HG02798 (cell line): ENCODE measurements around the gene MESP1.
A peak's percentile ranks its signal among the peaks of the same experiment; 100 is the strongest.
"Not testable (repeated sequence)": the region's sequence is repeated elsewhere in the genome, so short reads cannot be mapped to it uniquely, and the experiment has no call there.

Experiments used
- ATAC-seq: cut with Tn5 transposase; IDR thresholded peaks from one replicate; pipeline ENCODE4 v1.9.1; 2021; ENCODE audit warnings: mild to moderate bottlenecking; ENCODE audit not compliant: unreplicated experiment, poor library complexity

MESP1 gene

DNA sequence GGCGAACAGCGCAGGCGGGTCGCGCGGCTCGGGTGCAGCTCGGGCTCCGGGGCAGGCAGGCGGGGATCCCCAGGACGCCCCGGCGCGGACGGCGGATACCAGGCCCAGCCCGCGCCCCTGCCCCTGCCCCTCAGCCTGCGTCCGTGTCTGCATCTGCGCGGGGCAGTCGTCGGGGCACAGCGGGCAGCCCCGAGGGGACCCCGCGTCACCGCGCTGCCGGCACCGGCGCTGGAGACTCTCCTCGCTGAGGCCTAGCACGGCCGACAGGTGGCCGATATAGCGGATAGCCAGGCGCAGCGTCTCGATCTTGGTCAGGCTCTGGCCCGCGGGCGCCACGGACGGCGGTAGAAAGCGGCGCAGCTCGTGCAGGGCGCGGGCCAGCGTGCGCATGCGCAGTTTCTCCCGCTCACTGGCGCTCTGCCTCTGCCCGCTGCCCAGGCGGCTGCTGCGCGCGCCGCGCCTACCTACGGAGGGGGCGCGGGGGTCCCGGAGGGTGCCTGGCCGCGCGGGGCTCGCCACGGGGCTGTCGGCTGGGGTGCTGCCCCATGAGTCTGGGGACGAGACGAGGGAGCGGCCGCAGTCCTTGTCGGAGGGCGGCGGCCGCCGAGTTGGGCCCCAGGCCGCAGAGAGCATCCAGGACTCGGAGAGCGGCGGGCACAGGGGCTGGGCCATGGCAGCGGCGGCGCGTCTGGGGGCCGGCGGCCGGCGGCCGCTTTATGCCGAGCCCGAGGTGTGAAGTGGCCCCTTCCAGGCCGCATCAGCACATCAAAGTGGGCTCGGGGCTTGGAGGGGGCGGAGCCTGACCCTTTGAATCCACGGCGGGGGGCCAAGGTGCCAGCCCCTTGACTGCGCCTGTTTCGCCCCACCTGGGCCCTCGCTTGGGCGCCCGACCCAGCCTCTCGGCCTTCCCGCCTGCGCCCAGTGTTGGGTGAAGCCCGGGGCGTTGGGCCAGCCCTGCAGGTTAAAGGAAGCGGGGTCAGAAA, at the start of gene MESP1:
MESP1 (minus strand) TSS at position 690 of the 983 bp plus-strand sequence; CDS start at position 672, 18 bp downstream.
- peak; percentile 89 for ATAC-seq

GRCh38 chr15:89799918-89800498, 49.0 kb upstream of the MESP1 start:
- no peak for ATAC-seq

- no peak for ATAC-seq
Observed at GRCh38 chr15:89799011-89799911, 48.2 kb upstream of the MESP1 start.

DNA sequence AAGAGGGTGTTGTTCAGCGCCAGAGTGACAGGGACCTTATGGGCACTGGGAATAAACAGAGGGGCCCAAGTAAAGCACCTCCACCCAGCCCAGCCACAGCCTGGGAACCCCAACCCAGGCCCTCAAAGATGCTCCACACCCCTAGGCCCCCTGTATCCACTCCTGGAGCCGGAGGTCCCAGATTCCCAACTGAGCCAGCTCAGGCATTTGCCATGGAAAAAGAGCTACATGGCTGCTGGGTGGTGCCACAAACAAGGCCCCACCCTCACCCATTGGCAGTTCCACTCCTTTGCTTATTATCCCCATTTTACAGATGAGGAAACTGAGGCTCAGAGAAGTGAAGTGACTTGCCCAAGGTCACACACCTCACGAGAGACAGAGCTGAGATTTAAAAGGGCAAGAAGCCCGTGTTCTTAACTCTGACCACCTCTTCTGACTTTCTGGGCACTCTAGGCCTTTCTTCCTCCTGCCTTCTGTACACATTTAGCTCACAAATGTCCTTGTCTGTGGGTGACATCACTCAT, 46.7 kb upstream of the MESP1 start:
- ATAC-seq = no peak

GRCh38 chr15:89795996-89796395, 44.9 kb upstream of the MESP1 start:
- no peak for ATAC-seq

DNA sequence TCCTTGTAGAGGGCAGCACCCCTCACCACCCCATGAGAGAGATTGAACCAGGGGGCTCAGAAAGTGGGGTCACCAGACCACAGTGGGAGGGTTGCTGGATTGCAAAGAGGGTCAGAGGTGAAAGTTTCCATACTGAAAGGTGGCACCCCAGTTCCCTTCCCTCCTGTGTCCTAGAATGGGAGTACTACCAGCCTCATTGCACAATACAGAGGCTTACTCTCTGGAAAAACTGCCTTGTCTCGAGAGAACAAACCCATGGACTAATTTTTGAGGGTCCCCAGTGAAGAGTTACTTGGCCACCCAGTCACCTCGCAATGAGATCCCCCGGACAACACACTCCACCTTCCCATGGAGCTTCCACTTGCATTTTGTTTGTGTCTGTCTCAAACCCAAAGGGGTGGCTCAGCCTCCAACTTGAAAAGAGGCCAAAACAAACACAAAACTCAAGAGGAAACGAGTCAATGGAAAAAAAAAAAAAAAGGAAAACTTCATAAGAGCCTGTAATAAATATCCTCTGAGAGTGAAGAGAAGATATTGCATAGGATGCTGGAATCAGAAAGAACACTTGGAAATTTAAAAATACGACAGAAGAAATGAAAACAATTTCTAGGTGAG, 43.7 kb upstream of the MESP1 start:
- ATAC-seq = no peak

DNA sequence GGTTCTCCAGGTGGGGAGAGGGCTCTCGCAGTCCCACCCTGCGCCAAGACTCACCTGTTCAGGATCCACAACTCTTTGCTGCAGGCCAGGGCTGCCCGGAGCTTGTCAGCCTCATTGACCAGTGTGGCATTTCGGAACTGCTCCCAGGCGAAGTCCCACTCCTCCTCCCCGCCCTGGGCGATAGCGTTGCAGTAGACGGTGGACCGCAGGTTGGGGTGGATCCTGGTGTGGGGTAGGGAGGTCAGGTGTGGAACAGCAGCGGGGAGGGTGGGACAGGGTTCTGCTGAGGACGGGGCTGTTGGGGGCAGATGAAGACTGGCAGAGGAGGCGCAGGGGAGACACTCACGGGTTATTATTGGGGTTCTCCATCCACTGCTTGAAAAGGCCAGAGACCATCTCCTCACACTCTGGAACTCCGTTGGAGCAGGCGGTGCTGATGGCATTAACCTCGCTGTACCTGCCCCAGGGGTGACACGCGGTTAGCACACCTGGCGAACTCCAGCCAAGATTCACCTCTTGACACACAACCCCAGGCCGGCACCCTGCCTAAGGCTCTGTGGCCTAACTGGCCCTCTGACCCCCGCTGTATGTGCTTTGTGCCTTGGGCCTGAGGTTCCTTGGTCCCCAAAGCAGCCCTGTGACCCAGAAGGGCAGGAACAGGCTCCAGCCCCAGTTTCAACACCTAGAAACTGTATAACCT, 41.2 kb upstream of the MESP1 start:
- no peak for ATAC-seq

- no peak for ATAC-seq
Observed at GRCh38 chr15:89790661-89791060, 39.6 kb upstream of the MESP1 start.

- ATAC-seq = no peak
Observed at GRCh38 chr15:89790206-89790605, 39.2 kb upstream of the MESP1 start.

- not testable (repeated sequence) for ATAC-seq
Observed at GRCh38 chr15:89788585-89788984, 37.5 kb upstream of the MESP1 start.

DNA sequence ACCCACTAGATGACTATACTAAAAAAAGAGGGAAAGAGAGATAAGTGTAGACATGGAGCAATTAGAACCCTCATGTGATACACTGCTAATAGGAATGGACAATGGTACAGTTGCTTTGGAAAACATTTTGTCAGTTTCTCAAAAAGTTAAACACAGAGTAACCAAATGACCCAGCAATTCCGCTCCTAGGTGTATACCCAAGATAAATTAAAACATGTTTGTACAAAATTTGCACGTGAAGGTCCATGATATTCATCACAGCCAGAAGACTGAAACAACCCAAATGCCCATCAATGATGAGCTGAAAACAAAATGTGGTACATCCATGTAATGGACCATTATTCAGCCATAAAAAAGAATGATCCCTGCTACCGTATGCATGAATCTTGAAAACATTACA, 36.9 kb upstream of the MESP1 start:
- no peak for ATAC-seq

GRCh38 chr15:89785774-89786140, 34.7 kb upstream of the MESP1 start:
- ATAC-seq = no peak

GRCh38 chr15:89785064-89785773, 34.2 kb upstream of the MESP1 start:
- ATAC-seq = no peak

DNA sequence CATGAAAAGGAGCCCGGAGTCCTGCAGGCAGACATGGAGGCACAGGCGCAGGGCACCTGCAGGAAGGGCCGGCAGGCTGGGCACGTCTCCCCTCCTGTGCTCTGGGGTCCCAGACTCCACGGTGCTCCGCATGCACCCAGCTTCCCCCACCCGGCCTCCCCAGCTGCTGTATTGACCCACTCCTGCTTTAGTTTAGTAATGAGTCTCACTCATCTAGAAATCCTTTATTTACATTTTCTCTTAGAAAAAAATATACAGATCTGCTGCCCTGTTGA, 33.6 kb upstream of the MESP1 start:
- ATAC-seq = no peak

DNA sequence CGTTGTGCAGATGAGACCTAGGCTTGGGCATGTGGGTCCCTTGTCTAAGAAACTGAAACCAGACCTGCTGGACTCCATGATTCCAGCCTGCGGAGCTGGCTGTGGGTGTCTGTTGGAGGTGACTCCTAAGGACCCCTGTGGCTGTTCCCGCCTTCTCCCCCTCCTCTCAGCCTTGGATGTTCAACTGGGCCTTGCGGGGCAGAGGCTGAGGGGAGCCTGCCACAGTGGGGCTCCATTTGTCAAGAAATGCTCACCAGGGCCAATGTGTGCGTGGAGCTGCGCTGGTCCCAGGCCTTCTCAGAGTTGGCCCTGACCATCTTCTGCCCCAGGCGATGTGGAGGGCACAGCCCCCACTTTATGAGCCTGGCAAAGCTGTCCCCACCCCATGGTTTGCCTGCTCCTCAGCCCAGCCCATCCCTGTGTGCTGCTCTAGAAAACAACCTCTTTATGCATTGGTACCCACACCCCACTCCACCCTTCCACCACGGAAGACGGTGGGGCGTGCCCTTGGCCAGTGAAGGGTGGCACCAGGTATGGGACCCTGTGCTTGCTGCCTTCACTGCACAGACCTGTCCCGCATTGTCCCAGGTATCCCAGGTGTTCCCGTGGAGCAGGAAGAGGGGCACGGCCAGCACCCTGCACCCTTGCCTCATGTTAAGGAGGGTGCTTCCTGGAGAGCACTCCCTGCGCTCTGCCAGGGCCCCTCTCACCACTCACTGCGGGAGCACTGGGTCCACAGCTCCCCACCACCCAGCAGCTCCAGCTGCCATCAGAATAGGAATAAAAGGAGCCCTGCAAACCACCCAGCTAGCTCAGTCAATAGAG, 33.0 kb upstream of the MESP1 start:
- ATAC-seq = no peak

- ATAC-seq = no peak
Observed at GRCh38 chr15:89783111-89783860, 32.2 kb upstream of the MESP1 start.

- ATAC-seq = not testable (repeated sequence)
Observed at GRCh38 chr15:89782619-89782950, 31.5 kb upstream of the MESP1 start.
